Heart left ventricle (tissue), 16 donors: ENCODE data around the gene LPCAT1. TPM values are rescaled to one million over a fixed set of nuclear protein-coding genes. Genes with fewer than 3 reads are reported as not detected.

Experiments
- ATAC-seq, 4 donors: fragments of 200-7000 bp; cut with Tn5 transposase; one replicate each; pipeline ENCODE4 v1.9.1; 2020 to 2022; ENCODE audit warnings: moderate library complexity in 4 of 4, mild to moderate bottlenecking in 3 of 4, moderate number of reproducible peaks in 1 of 4
- DNase-seq, 5 donors: peaks; one replicate each; pipeline ENCODE4 v3.0.0-alpha.2; 2020
- H3K27ac ChIP-seq, 12 donors: fragments of 200-600 bp; sonication (generic) in 4 of 12; one replicate each; pipeline versions ENCODE4 v1.5.0 to v1.8.0; 2016 to 2022; ENCODE audit warnings: mild to moderate bottlenecking in 2 of 12
- H3K27me3 ChIP-seq, 9 donors: fragments of 200-600 bp; sonication (generic) in 2 of 9; one replicate each; pipeline versions ENCODE4 v1.5.1 to v1.8.0; 2016 to 2022; ENCODE audit warnings: mild to moderate bottlenecking in 3 of 9
- H3K36me3 ChIP-seq, 9 donors: fragments of 200-600 bp; sonication (generic) in 2 of 9; one replicate each; pipeline versions ENCODE4 v1.5.0 to v1.8.0; 2018 to 2022; ENCODE audit warnings: mild to moderate bottlenecking in 2 of 9
- H3K4me1 ChIP-seq, 12 donors: fragments of 200-600 bp; sonication (generic) in 4 of 12; one replicate each; pipeline versions ENCODE4 v1.5.0 to v1.8.0; 2016 to 2022; ENCODE audit warnings: mild to moderate bottlenecking in 3 of 12
- H3K4me3 ChIP-seq, 12 donors: fragments of 200-600 bp; sonication (generic) in 4 of 12; one replicate each; pipeline versions ENCODE4 v1.5.0 to v1.8.0; 2017 to 2022; ENCODE audit warnings: mild to moderate bottlenecking in 9 of 12, moderate library complexity in 4 of 12
- H3K9me3 ChIP-seq, 12 donors: fragments of 200-600 bp; sonication (generic) in 4 of 12; one replicate each; pipeline versions ENCODE4 v1.5.0 to v1.8.0; 2016 to 2022; ENCODE audit warnings: mild to moderate bottlenecking in 1 of 12
- CTCF ChIP-seq, 12 donors: fragments of 200-600 bp; sonication (generic) in 4 of 12; IDR thresholded peaks; one replicate each; pipeline versions ENCODE4 v1.5.0 to v1.8.0; 2018 to 2022; ENCODE audit warnings: antibody characterized with exemption in 12 of 12, mild to moderate bottlenecking in 5 of 12
- POLR2A ChIP-seq, 2 donors: fragments of 450-650 bp; IDR thresholded peaks; one replicate each; pipeline ENCODE4 v1.6.1; 2017; ENCODE audit warnings: antibody characterized with exemption in 2 of 2, mild to moderate bottlenecking in 2 of 2, moderate library complexity in 2 of 2
- WGBS, 4 donors: extraction: QIAGEN DNeasy Blood & Tissue Kit in 2 of 4; methylation state at CpG; one replicate each; pipeline versions ENCODE4 v1.1.5 to v1.1.7; 2013 to 2018; 5-methylcytosine and 5-hydroxymethylcytosine counted together
- intact Hi-C, 10 donors: fragments of 100-400 bp; cut with DNase I; formaldehyde crosslinking; loops; one replicate each; pipeline versions ENCODE4 v1.11.1 to v1.14.2; 2022
- polyA plus RNA-seq, 2 donors: library from polyadenylated mRNA; stranded (reverse); fragments of 200-250 nt; gene quantifications; one replicate each; pipeline ENCODE4 v1.2.3, GENCODE V29; 2013
- total RNA-seq, 9 donors: library from RNA; depleted of rRNA in 2 of 9; stranded (reverse); fragments of >200 nt in 2 of 9; fragmentation: NEBNext Ultra II Directional in 3 of 9; extraction: Animal tissue kit (Norgen Biotek cat#: 25700) in 3 of 9; gene quantifications; one replicate each; pipeline versions ENCODE4 v1.1.0 to v1.2.4, GENCODE V29; 2016 to 2023
- donor health status: ischemic (EF 13 %, LVEDD 7.1; RV severe dilation, severe dysfunction).
- donor health status: healthy with polysubstance abuse.
- donor health status: DM: no; HTN: yes; CAD: no.
- donor health status: DM: no; HTN: no; CAD: no.
- donor health status: ischemic (EF 25% LVEDD 6.9; RV normal size, moderate dysfunction).
- donor health status: ischemic (EF 25% LVEDD 5.7; RV mildly dilated, moderate dysfunction).
- donor health status: healthy.
- donor health status: DM: yes; HTN: yes; CAD: no.
- donor health status: ischemic (EF 35%, LVEDD 5.7; RV mildly dilated, moderate dysfunction).
- donor health status: nonischemic (EF 11% LVEDD 7.7; RV severe dilation, severe dysfunction).
- donor health status: DM: yes; HTN: yes; CAD: no.
- donor health status: PGD.
- donor health status: ischemic (EF 29% LVEDD 5.4; RV normal size, mild dysfunction).
- donor health status: nonischemic (EF 23%, LVEDD 6.1; RV moderate dilation, normal function).

LPCAT1 gene
- total and polyA plus RNA-seq, 11 donors = 8.2 to 30.6 (median 9.9) TPM

GRCh38 chr5:1526681-1527131, 2.9 kb upstream of the LPCAT1 start:
- 84 to 93% (median 85%) methylated on average over 8 to 9 of the region's 9 CpGs for WGBS, 4 donors
- ATAC-seq (no peak), DNase-seq (peak in 3 of 5 donors; percentile 3 to 13 (median 6))
- no peaks in the 10 kb centered on the region for H3K9me3 ChIP-seq
- no peaks in the 10 kb centered on the region for H3K36me3 ChIP-seq
- peaks cover 0 to 21% (median 16%) of the 10 kb centered on the region in 12 donors for H3K4me1 ChIP-seq
- TF ChIP-seq POLR2A (IDR thresholded peaks at IDR 0.05) (no peak), CTCF (IDR thresholded peaks at IDR 0.05) (no peak)
- H3K27me3 ChIP-seq = no peaks in the 10 kb centered on the region
- H3K27ac ChIP-seq = no peak overlapping the region
- intact Hi-C loops = loop anchor here in 1 of 10 donors (10.0 kb wide), 1 partner anchor 268 kb away; the partner anchor contains the start of gene MRPL36
- no peak overlapping the region for H3K4me3 ChIP-seq

GRCh38 chr5:1526190-1526631, 2.5 kb upstream of the LPCAT1 start:
- 89 to 99% (median 96%) methylated on average over 7 of the region's 7 CpGs for WGBS, 4 donors
- peaks cover 0 to 23% (median 17%) of the 10 kb centered on the region in 12 donors for H3K4me1 ChIP-seq
- TF ChIP-seq POLR2A (IDR thresholded peaks at IDR 0.05) (no peak), CTCF (IDR thresholded peaks at IDR 0.05) (no peak)
- no peaks in the 10 kb centered on the region for H3K27me3 ChIP-seq
- H3K36me3 ChIP-seq = peaks cover 0 to 2% (median 0%) of the 10 kb centered on the region in 9 donors
- peak in 4 of 5 donors; percentile 4 to 50 (median 16) for DNase-seq
- no peak overlapping the region for H3K4me3 ChIP-seq
- H3K27ac ChIP-seq = no peak overlapping the region
- H3K9me3 ChIP-seq = no peaks in the 10 kb centered on the region
- ATAC-seq = no peak
- intact Hi-C loops = loop anchor here in 1 of 10 donors (10.0 kb wide), 1 partner anchor 269 kb away; the partner anchor contains the start of gene MRPL36

GRCh38 chr5:1525624-1526189, 1.9 kb upstream of the LPCAT1 start:
- DNase-seq (peak in 3 of 5 donors; percentile 2 to 26 (median 13)), ATAC-seq (no peak)
- WGBS, 4 donors = 94 to 95% (median 95%) methylated on average over 8 of the region's 8 CpGs
- Histone ChIP-seq H3K9me3 (no peaks in the 10 kb centered on the region), H3K4me1 (peaks cover 0 to 24% (median 17%) of the 10 kb centered on the region in 12 donors), H3K27ac (no peak overlapping the region), H3K27me3 (no peaks in the 10 kb centered on the region), H3K36me3 (peaks cover 0 to 7% (median 2%) of the 10 kb centered on the region in 9 donors), H3K4me3 (no peak overlapping the region)
- no peak for TF ChIP-seq CTCF (IDR thresholded peaks at IDR 0.05)
- no peak for TF ChIP-seq POLR2A (IDR thresholded peaks at IDR 0.05)
- intact Hi-C loops = loop anchor here in 1 of 10 donors (2.0 to 10.0 kb wide), 2 partner anchors 181 to 269 kb away; partner anchors contain the start of genes CLPTM1L and MRPL36
